ENCODE results near the gene TMEM181.
"Not testable (repeated sequence)": the region's sequence is repeated elsewhere in the genome, so short reads cannot be mapped to it uniquely, and the experiment has no call there.

Gene TMEM181

GRCh38 chr6:158611541-158612370 lies 51.9 kb downstream of the TMEM181 start:
- Histone ChIP-seq H3K9me2 (replicated peaks; ENCODE audit: insufficient read depth, low read length) (no peaks in the 10 kb centered on the region), H3K9ac (ENCODE audit: low read length) (no peak overlapping the region), H4K20me1 (ENCODE audit: insufficient read depth, low read length) (no peaks in the 10 kb centered on the region), H3K79me2 (ENCODE audit: low read length) (no peaks in the 10 kb centered on the region), H3K9me3 (replicated peaks; ENCODE audit: insufficient read depth, low read length) (no peaks in the 10 kb centered on the region), H3F3A (ENCODE audit: insufficient read depth, low read length) (no peaks in the 10 kb centered on the region), H3K4me2 (ENCODE audit: low read depth, low read length) (no peak overlapping the region), H3K4me1 (ENCODE audit: low read length) (no peaks in the 10 kb centered on the region), H3K27ac (ENCODE audit: low read length) (no peak overlapping the region), H3K36me3 (replicated peaks; ENCODE audit: insufficient read depth, low read length) (no peaks in the 10 kb centered on the region), H2AFZ (ENCODE audit: low read length) (no peak overlapping the region), H3K27me3 (replicated peaks; ENCODE audit: insufficient read depth, low read length) (no peaks in the 10 kb centered on the region), H3K4me3 (ENCODE audit: low read length) (no peak overlapping the region)
- TF ChIP-seq EZH2phosphoT487 (IDR thresholded peaks at IDR 0.05; ENCODE audit: low read length) (no peak), CTCF (IDR thresholded peaks at IDR 0.05; ENCODE audit: low read length) (no peak), EZH2 (optimal IDR thresholded peaks at IDR 0.05; ENCODE audit: low read depth, low read length) (no peak)
- DNase-seq, result no peak

- not testable (repeated sequence) for H3K4me1 ChIP-seq (ENCODE audit: low read length); H3K9me2 ChIP-seq (replicated peaks; ENCODE audit: insufficient read depth, low read length); H2AFZ ChIP-seq (ENCODE audit: low read length); H3K9me3 ChIP-seq (replicated peaks; ENCODE audit: insufficient read depth, low read length); H3K4me3 ChIP-seq (ENCODE audit: low read length); H4K20me1 ChIP-seq (ENCODE audit: insufficient read depth, low read length); H3K4me2 ChIP-seq (ENCODE audit: low read depth, low read length); H3F3A ChIP-seq (ENCODE audit: insufficient read depth, low read length); H3K27ac ChIP-seq (ENCODE audit: low read length); H3K79me2 ChIP-seq (ENCODE audit: low read length); H3K36me3 ChIP-seq (replicated peaks; ENCODE audit: insufficient read depth, low read length); H3K9ac ChIP-seq (ENCODE audit: low read length); DNase-seq; H3K27me3 ChIP-seq (replicated peaks; ENCODE audit: insufficient read depth, low read length)
Observed at GRCh38 chr6:158614606-158615005, 54.7 kb downstream of the TMEM181 start.

- H3K27ac ChIP-seq (ENCODE audit: low read length); H3F3A ChIP-seq (ENCODE audit: insufficient read depth, low read length): not testable (repeated sequence)
Observed at GRCh38 chr6:158618289-158618688, 58.4 kb downstream of the TMEM181 start.

GRCh38 chr6:158619922-158620801 lies 60.3 kb downstream of the TMEM181 start:
- no peak for DNase-seq
- no peaks in the 10 kb centered on the region for H3K9me3 ChIP-seq (replicated peaks; ENCODE audit: insufficient read depth, low read length)
- no peaks in the 10 kb centered on the region for H3K9me2 ChIP-seq (replicated peaks; ENCODE audit: insufficient read depth, low read length)
- H3K4me2 ChIP-seq (ENCODE audit: low read depth, low read length), result no peak overlapping the region
- H3F3A ChIP-seq (ENCODE audit: insufficient read depth, low read length), result no peaks in the 10 kb centered on the region
- H3K9ac ChIP-seq (ENCODE audit: low read length), result no peak overlapping the region
- no peaks in the 10 kb centered on the region for H4K20me1 ChIP-seq (ENCODE audit: insufficient read depth, low read length)
- no peaks in the 10 kb centered on the region for H3K79me2 ChIP-seq (ENCODE audit: low read length)
- no peak for TF ChIP-seq EZH2phosphoT487 (IDR thresholded peaks at IDR 0.05; ENCODE audit: low read length)
- no peak for TF ChIP-seq EZH2 (optimal IDR thresholded peaks at IDR 0.05; ENCODE audit: low read depth, low read length)
- TF ChIP-seq CTCF (IDR thresholded peaks at IDR 0.05; ENCODE audit: low read length), result no peak
- no peak overlapping the region for H3K4me3 ChIP-seq (ENCODE audit: low read length)
- no peaks in the 10 kb centered on the region for H3K36me3 ChIP-seq (replicated peaks; ENCODE audit: insufficient read depth, low read length)
- no peak overlapping the region for H2AFZ ChIP-seq (ENCODE audit: low read length)
- no peak overlapping the region for H3K27ac ChIP-seq (ENCODE audit: low read length)
- no peaks in the 10 kb centered on the region for H3K4me1 ChIP-seq (ENCODE audit: low read length)
- H3K27me3 ChIP-seq (replicated peaks; ENCODE audit: insufficient read depth, low read length), result no peaks in the 10 kb centered on the region

More at GRCh38 chr6:158618289-158618688, 58.4 kb downstream of the TMEM181 start:
- H3K36me3 ChIP-seq (replicated peaks; ENCODE audit: insufficient read depth, low read length); H3K9me2 ChIP-seq (replicated peaks; ENCODE audit: insufficient read depth, low read length); H3K9me3 ChIP-seq (replicated peaks; ENCODE audit: insufficient read depth, low read length); H3K27me3 ChIP-seq (replicated peaks; ENCODE audit: insufficient read depth, low read length); H3K79me2 ChIP-seq (ENCODE audit: low read length); H4K20me1 ChIP-seq (ENCODE audit: insufficient read depth, low read length); H3K4me3 ChIP-seq (ENCODE audit: low read length); H3K4me2 ChIP-seq (ENCODE audit: low read depth, low read length); H2AFZ ChIP-seq (ENCODE audit: low read length); H3K4me1 ChIP-seq (ENCODE audit: low read length); H3K9ac ChIP-seq (ENCODE audit: low read length); DNase-seq: not testable (repeated sequence)

Data from MM.1S (cell line).